NB4 (cell line): ENCODE results near the gene SMIM10L2A.

Source experiments
- DNase-seq: peaks from one replicate; pipeline ENCODE4 v3.0.0; 2010; ENCODE audit warnings: low read depth
- H3K4me3 ChIP-seq: one replicate; pipeline ENCODE4 v1.5.1; 2011; ENCODE audit warnings: mild to moderate bottlenecking, low read depth, low read length, moderate library complexity
- CTCF ChIP-seq: IDR thresholded peaks from one replicate; pipeline ENCODE4 v1.5.1; 2012; ENCODE audit warnings: low read depth, low read length
- MAX ChIP-seq: IDR thresholded peaks from 2 replicates; pipeline ENCODE4 v1.6.1; 2011; ENCODE audit warnings: low read depth, low read length
- MYC ChIP-seq: IDR thresholded peaks from 2 replicates; pipeline ENCODE4 v1.6.1; 2011; ENCODE audit warnings: low read depth, low read length
- POLR2A ChIP-seq: IDR thresholded peaks from 2 replicates; pipeline ENCODE4 v1.6.1; 2011; ENCODE audit warnings: mild to moderate bottlenecking; ENCODE audit not compliant: insufficient read length; ENCODE audit errors: extremely low read depth

Gene SMIM10L2A

GRCh38 chrX:135433531-135434257 lies 11.9 kb downstream of the SMIM10L2A start:
- TF ChIP-seq CTCF = no peak
- TF ChIP-seq MYC = no peak
- no peak for TF ChIP-seq POLR2A
- TF ChIP-seq MAX = no peak
- H3K4me3 ChIP-seq = no peak overlapping the region
- no peak for DNase-seq

GRCh38 chrX:135434258-135435138 lies 12.8 kb downstream of the SMIM10L2A start:
- no peak overlapping the region for H3K4me3 ChIP-seq
- TF ChIP-seq POLR2A (no peak), MYC (no peak), MAX (no peak), CTCF (no peak)
- DNase-seq = no peak

GRCh38 chrX:135435139-135435922 lies 13.6 kb downstream of the SMIM10L2A start:
- no peak for DNase-seq
- no peak overlapping the region for H3K4me3 ChIP-seq
- TF ChIP-seq MAX (no peak), MYC (no peak), CTCF (no peak), POLR2A (no peak)

GRCh38 chrX:135435933-135436332 lies 14.2 kb downstream of the SMIM10L2A start:
- TF ChIP-seq MYC (no peak), MAX (no peak), CTCF (no peak), POLR2A (no peak)
- DNase-seq = no peak
- no peak overlapping the region for H3K4me3 ChIP-seq

GRCh38 chrX:135436456-135436855 lies 14.7 kb downstream of the SMIM10L2A start:
- no peak overlapping the region for H3K4me3 ChIP-seq
- no peak for DNase-seq
- TF ChIP-seq MAX (no peak), MYC (no peak), POLR2A (no peak), CTCF (no peak)
